Panc1 (cell line): ENCODE data around the gene C4BPB. TPM values are rescaled to one million over a fixed set of nuclear protein-coding genes. Genes with fewer than 3 reads are reported as not detected.

ENCODE experiments used
- ATAC-seq: fragments of 200-7000 bp; cut with Tn5 transposase; 2 replicates; pipeline ENCODE4 v1.9.1; 2020; ENCODE audit warnings: mild to moderate bottlenecking, moderate library complexity
- BruUV-seq: library from RNA; stranded (reverse); fragments of 400-500 nt; replicated peaks from 2 replicates; lab custom pipeline; 2021; lab: Mats Ljungman, UMichigan
- CTCF ChIA-PET: fragments of 300-600 bp; sonication (Branson Sonifier 250); formaldehyde crosslinking; loops from one replicate; lab custom pipeline; 2022; ENCODE audit warnings: antibody characterized with exemption; lab: Charles Lee
- POLR2A ChIA-PET: fragments of 300-600 bp; sonication (Branson Sonifier 250); formaldehyde crosslinking; loops from one replicate; lab custom pipeline; 2022; ENCODE audit warnings: antibody characterized with exemption; lab: Charles Lee
- DNase-seq: peaks from one replicate; pipeline ENCODE4 v3.0.0-alpha.2; 2010; ENCODE audit warnings: low read depth, low spot score
- H3K27ac ChIP-seq: 2 replicates; pipeline ENCODE4 v1.5.1; 2011; ENCODE audit warnings: mild to moderate bottlenecking, low read length, inconsistent platforms
- H3K27me3 ChIP-seq: fragments of 200-500 bp; sonication (Bioruptor generic); 2 replicates; pipeline ENCODE4 v1.6.0; 2014; ENCODE audit warnings: low read length, inconsistent platforms; ENCODE audit not compliant: control insufficient read depth, insufficient read depth
- H3K36me3 ChIP-seq: fragments of 200-500 bp; sonication (Bioruptor generic); 2 replicates; pipeline ENCODE4 v1.5.1; 2014; ENCODE audit warnings: inconsistent platforms, mild to moderate bottlenecking, low read length, moderate library complexity; ENCODE audit not compliant: control insufficient read depth, insufficient read depth
- H3K4me1 ChIP-seq: 2 replicates; pipeline ENCODE4 v1.5.1; 2011; ENCODE audit warnings: inconsistent platforms, mild to moderate bottlenecking, low read length, moderate library complexity; ENCODE audit not compliant: control insufficient read depth, insufficient read depth
- H3K4me3 ChIP-seq, 2 experiments: 2 replicates each; pipeline ENCODE4 v1.5.1; 2011 to 2012; ENCODE audit warnings: low read depth in 2 of 2, low read length in 2 of 2, mild to moderate bottlenecking in 2 of 2, inconsistent platforms in 1 of 2, moderate library complexity in 1 of 2
- H3K9me3 ChIP-seq: fragments of 200-500 bp; sonication (Bioruptor generic); 2 replicates; pipeline ENCODE4 v1.5.1; 2014; ENCODE audit warnings: low read depth, mild to moderate bottlenecking, inconsistent platforms, low read length, moderate library complexity; ENCODE audit not compliant: control insufficient read depth, insufficient read depth
- CTCF ChIP-seq: fragments of 450-650 bp; IDR thresholded peaks from 2 replicates; pipeline ENCODE4 v1.5.1; 2017; ENCODE audit warnings: mild to moderate bottlenecking
- POLR2AphosphoS5 ChIP-seq: IDR thresholded peaks from 2 replicates; pipeline ENCODE4 v1.6.1; 2012; ENCODE audit warnings: mild to moderate bottlenecking, low read depth, low read length, moderate library complexity
- SIN3A ChIP-seq: IDR thresholded peaks from 2 replicates; pipeline ENCODE4 v1.6.1; 2012; ENCODE audit warnings: low read depth, mild to moderate bottlenecking, low read length, moderate library complexity, borderline replicate concordance; ENCODE audit not compliant: insufficient read depth
- TCF7L2 ChIP-seq: IDR thresholded peaks from 2 replicates; pipeline ENCODE4 v1.6.1; 2011; ENCODE audit warnings: mild to moderate bottlenecking, low read depth, low read length, inconsistent platforms
- in situ Hi-C: cut with HindIII; loops from 2 replicates; pipeline ENCODE4 v1.10.0; 2016; ENCODE audit warnings: low sequenced_read_pairs, low pct_unique_long_range_greater_than_20kb
- intact Hi-C: fragments of 100-400 bp; cut with micrococcal nuclease; formaldehyde crosslinking; loops from one replicate; pipeline ENCODE4 v1.10.0; 2022; ENCODE audit not compliant: unreplicated experiment
- total RNA-seq: library from RNA; stranded (reverse); gene quantifications from one replicate; pipeline ENCODE4 v1.2.1, GENCODE V29; 2021; ENCODE audit not compliant: unreplicated experiment
- TF ChIP-seq, protein P1 (sequence below), 2 experiments: IDR thresholded peaks; 2 replicates each; pipeline ENCODE4 v1.6.1; 2011 to 2012; ENCODE audit warnings: low read depth in 2 of 2, control low read depth in 1 of 2, low read length in 1 of 2, mild to moderate bottlenecking in 1 of 2, moderate library complexity in 1 of 2; ENCODE audit not compliant: insufficient read depth in 1 of 2

The C4BPB gene
- total RNA-seq, 1 experiment from 2014 or later, result 0.62 TPM

- no peak overlapping the region for H3K27ac ChIP-seq
- in situ Hi-C loops (no loop called here), intact Hi-C loops (no loop called here)
- no peak for DNase-seq
- H3K36me3 ChIP-seq, result no peaks in the 10 kb centered on the region
- H3K4me1 ChIP-seq, result no peaks in the 10 kb centered on the region
- ATAC-seq, result no peak
- no peak overlapping the region for H3K4me3 ChIP-seq
- ChIA-PET CTCF (no interaction called here), POLR2A (no interaction called here)
- H3K9me3 ChIP-seq, result peaks cover 14% of the 10 kb centered on the region; the same call in 1 of the 2 replicates
- H3K27me3 ChIP-seq, result no peaks in the 10 kb centered on the region
- TF ChIP-seq CTCF, result no peak
- TF ChIP-seq, protein P1, sequence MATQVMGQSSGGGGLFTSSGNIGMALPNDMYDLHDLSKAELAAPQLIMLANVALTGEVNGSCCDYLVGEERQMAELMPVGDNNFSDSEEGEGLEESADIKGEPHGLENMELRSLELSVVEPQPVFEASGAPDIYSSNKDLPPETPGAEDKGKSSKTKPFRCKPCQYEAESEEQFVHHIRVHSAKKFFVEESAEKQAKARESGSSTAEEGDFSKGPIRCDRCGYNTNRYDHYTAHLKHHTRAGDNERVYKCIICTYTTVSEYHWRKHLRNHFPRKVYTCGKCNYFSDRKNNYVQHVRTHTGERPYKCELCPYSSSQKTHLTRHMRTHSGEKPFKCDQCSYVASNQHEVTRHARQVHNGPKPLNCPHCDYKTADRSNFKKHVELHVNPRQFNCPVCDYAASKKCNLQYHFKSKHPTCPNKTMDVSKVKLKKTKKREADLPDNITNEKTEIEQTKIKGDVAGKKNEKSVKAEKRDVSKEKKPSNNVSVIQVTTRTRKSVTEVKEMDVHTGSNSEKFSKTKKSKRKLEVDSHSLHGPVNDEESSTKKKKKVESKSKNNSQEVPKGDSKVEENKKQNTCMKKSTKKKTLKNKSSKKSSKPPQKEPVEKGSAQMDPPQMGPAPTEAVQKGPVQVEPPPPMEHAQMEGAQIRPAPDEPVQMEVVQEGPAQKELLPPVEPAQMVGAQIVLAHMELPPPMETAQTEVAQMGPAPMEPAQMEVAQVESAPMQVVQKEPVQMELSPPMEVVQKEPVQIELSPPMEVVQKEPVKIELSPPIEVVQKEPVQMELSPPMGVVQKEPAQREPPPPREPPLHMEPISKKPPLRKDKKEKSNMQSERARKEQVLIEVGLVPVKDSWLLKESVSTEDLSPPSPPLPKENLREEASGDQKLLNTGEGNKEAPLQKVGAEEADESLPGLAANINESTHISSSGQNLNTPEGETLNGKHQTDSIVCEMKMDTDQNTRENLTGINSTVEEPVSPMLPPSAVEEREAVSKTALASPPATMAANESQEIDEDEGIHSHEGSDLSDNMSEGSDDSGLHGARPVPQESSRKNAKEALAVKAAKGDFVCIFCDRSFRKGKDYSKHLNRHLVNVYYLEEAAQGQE (IDR thresholded peaks at IDR 0.05; ENCODE audit: insufficient read depth in 1 of 2, low read depth in 2 of 2, low read length in 1 of 2), result no peak
- TF ChIP-seq POLR2AphosphoS5, result no peak
- TF ChIP-seq SIN3A, result no peak
- TF ChIP-seq TCF7L2, result no peak
- BruUV-seq, result no TSS peak
Observed at GRCh38 chr1:207128336-207128921, 39.8 kb downstream of the C4BPB start.

DNA sequence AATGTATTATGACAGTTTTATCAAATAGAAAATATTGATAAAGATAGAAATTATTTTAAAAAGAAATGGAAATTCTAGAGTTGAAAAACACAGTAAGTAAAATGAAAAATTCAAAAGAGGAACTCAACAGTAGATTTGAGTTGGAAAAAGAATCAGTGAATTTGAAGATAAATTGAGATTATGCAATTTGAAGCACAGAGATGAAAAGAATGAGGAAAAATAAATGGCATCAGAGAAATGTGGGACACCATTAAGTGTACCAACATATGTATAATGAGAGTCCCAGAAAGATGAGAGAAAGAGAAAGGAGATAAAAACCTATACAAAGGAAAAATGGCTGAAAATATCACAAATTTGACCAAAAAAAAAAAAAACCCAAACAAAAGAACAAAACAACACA lies 40.4 kb downstream of the C4BPB start:
- in situ Hi-C loops, result no loop called here
- DNase-seq (no peak), ATAC-seq (no peak)
- H3K27me3 ChIP-seq, result no peaks in the 10 kb centered on the region
- intact Hi-C loops, result no loop called here
- no peak overlapping the region for H3K27ac ChIP-seq
- H3K4me1 ChIP-seq, result no peaks in the 10 kb centered on the region
- H3K9me3 ChIP-seq, result peaks cover 14% of the 10 kb centered on the region; the same call in 1 of the 2 replicates
- TF ChIP-seq, protein P1 (IDR thresholded peaks at IDR 0.05; ENCODE audit: insufficient read depth in 1 of 2, low read depth in 2 of 2, low read length in 1 of 2), result no peak
- no peak for TF ChIP-seq CTCF
- TF ChIP-seq TCF7L2, result no peak
- no peak for TF ChIP-seq SIN3A
- no peak for TF ChIP-seq POLR2AphosphoS5
- no TSS peak for BruUV-seq
- no peak overlapping the region for H3K4me3 ChIP-seq
- H3K36me3 ChIP-seq, result no peaks in the 10 kb centered on the region
- POLR2A ChIA-PET, result no interaction called here
- CTCF ChIA-PET, result no interaction called here
